Upper lobe of right lung (tissue), 1 donor: ENCODE results near the gene FURIN. TPM values are rescaled to one million over a fixed set of nuclear protein-coding genes. Genes with fewer than 3 reads are reported as not detected.
"Not testable (repeated sequence)": the region's sequence is repeated elsewhere in the genome, so short reads cannot be mapped to it uniquely, and the experiment has no call there.

Experiments used
- ATAC-seq: fragments of 200-7000 bp; cut with Tn5 transposase; one replicate; pipeline ENCODE4 v1.9.1; 2020; ENCODE audit warnings: mild to moderate bottlenecking, moderate library complexity
- DNase-seq: peaks from one replicate; pipeline ENCODE4 v3.0.0-alpha.2; 2020
- H3K27ac ChIP-seq: fragments of 200-600 bp; one replicate; pipeline ENCODE4 v1.8.0; 2022
- H3K27me3 ChIP-seq: fragments of 200-600 bp; one replicate; pipeline ENCODE4 v1.8.0; 2022; ENCODE audit warnings: mild to moderate bottlenecking
- H3K36me3 ChIP-seq: fragments of 200-600 bp; one replicate; pipeline ENCODE4 v1.8.0; 2022
- H3K4me1 ChIP-seq: fragments of 200-600 bp; one replicate; pipeline ENCODE4 v1.8.0; 2022
- H3K4me3 ChIP-seq: fragments of 200-600 bp; one replicate; pipeline ENCODE4 v1.8.0; 2022; ENCODE audit warnings: mild to moderate bottlenecking
- H3K9me3 ChIP-seq: fragments of 200-600 bp; one replicate; pipeline ENCODE4 v1.8.0; 2022
- CTCF ChIP-seq: fragments of 200-600 bp; IDR thresholded peaks from one replicate; pipeline ENCODE4 v1.8.0; 2022; ENCODE audit warnings: antibody characterized with exemption
- intact Hi-C: fragments of 100-400 bp; cut with DNase I; formaldehyde crosslinking; loops from one replicate; pipeline ENCODE4 v1.11.0; 2022
- total RNA-seq: library from RNA; stranded (reverse); fragmentation: NEBNext Ultra II Directional; extraction: Animal tissue kit (Norgen Biotek cat#: 25700); gene quantifications from one replicate; pipeline ENCODE4 v1.2.1, GENCODE V29; 2021
- donor health status: DM: no; HTN: yes; CAD: no; lungs with severe emphysema.

The FURIN gene
- total RNA-seq, 1 donor from 2014 or later, result 104 TPM

GRCh38 chr15:90872486-90873184, 4.2 kb downstream of the FURIN start:
- no peaks in the 10 kb centered on the region for H3K9me3 ChIP-seq
- peaks cover 53% of the 10 kb centered on the region for H3K4me1 ChIP-seq
- H3K27me3 ChIP-seq, result no peaks in the 10 kb centered on the region
- intact Hi-C loops, result loop anchor here (10.0 kb wide), 1 partner anchor 158 kb away; the partner anchor contains the start of gene BLM
- ATAC-seq, result peak; percentile 0
- no peak for TF ChIP-seq CTCF
- H3K4me3 ChIP-seq, result peak overlapping the region; percentile 85
- peak overlapping the region; percentile 96 for H3K27ac ChIP-seq
- H3K36me3 ChIP-seq, result peaks cover 22% of the 10 kb centered on the region
- DNase-seq, result no peak

GRCh38 chr15:90873488-90873997, 5.2 kb downstream of the FURIN start:
- intact Hi-C loops, result loop anchor here (10.0 kb wide), 1 partner anchor 159 kb away; the partner anchor contains the start of gene BLM
- H3K36me3 ChIP-seq, result peaks cover 31% of the 10 kb centered on the region
- peak overlapping the region; percentile 85 for H3K4me3 ChIP-seq
- no peaks in the 10 kb centered on the region for H3K9me3 ChIP-seq
- DNase-seq (no peak), ATAC-seq (no peak)
- no peaks in the 10 kb centered on the region for H3K27me3 ChIP-seq
- peak overlapping the region; percentile 45 for H3K27ac ChIP-seq
- no peak for TF ChIP-seq CTCF
- H3K4me1 ChIP-seq, result peaks cover 48% of the 10 kb centered on the region

GRCh38 chr15:90873998-90874605, 5.7 kb downstream of the FURIN start:
- Histone ChIP-seq H3K36me3 (peaks cover 37% of the 10 kb centered on the region), H3K27me3 (no peaks in the 10 kb centered on the region), H3K4me3 (peak overlapping the region; percentile 85), H3K27ac (peak overlapping the region; percentile 45), H3K4me1 (peaks cover 42% of the 10 kb centered on the region), H3K9me3 (no peaks in the 10 kb centered on the region)
- no peak for TF ChIP-seq CTCF
- peak; percentile 52 for ATAC-seq
- intact Hi-C loops, result loop anchor here (10.0 kb wide), 1 partner anchor 159 kb away; the partner anchor contains the start of gene BLM
- DNase-seq, result peak; percentile 92

GRCh38 chr15:90874986-90875385, 6.6 kb downstream of the FURIN start:
- ATAC-seq, H3K27me3 ChIP-seq, DNase-seq, H3K27ac ChIP-seq, H3K4me3 ChIP-seq, H3K9me3 ChIP-seq: not testable (repeated sequence)
- intact Hi-C loops, result loop anchor here (10.0 kb wide), 1 partner anchor 160 kb away; the partner anchor contains the start of gene BLM
- Histone ChIP-seq H3K4me1 (peaks cover 34% of the 10 kb centered on the region), H3K36me3 (peaks cover 46% of the 10 kb centered on the region)

GRCh38 chr15:90875549-90875981, 7.2 kb downstream of the FURIN start:
- Histone ChIP-seq H3K9me3 (no peaks in the 10 kb centered on the region), H3K4me1 (peaks cover 28% of the 10 kb centered on the region), H3K36me3 (peaks cover 51% of the 10 kb centered on the region), H3K27me3 (no peaks in the 10 kb centered on the region), H3K4me3 (no peak overlapping the region), H3K27ac (no peak overlapping the region)
- ATAC-seq (no peak), DNase-seq (no peak)
- intact Hi-C loops, result loop anchor here (10.0 kb wide), 1 partner anchor 161 kb away; the partner anchor contains the start of gene BLM
- TF ChIP-seq CTCF, result no peak

- DNase-seq (no peak), ATAC-seq (no peak)
- H3K36me3 ChIP-seq, result peaks cover 56% of the 10 kb centered on the region
- no peak overlapping the region for H3K27ac ChIP-seq
- no peaks in the 10 kb centered on the region for H3K27me3 ChIP-seq
- no peak overlapping the region for H3K4me3 ChIP-seq
- H3K4me1 ChIP-seq, result peaks cover 26% of the 10 kb centered on the region
- H3K9me3 ChIP-seq, result no peaks in the 10 kb centered on the region
- no peak for TF ChIP-seq CTCF
- intact Hi-C loops, result loop anchor here (10.0 kb wide), 1 partner anchor 161 kb away; the partner anchor contains the start of gene BLM
These were observed 7.7 kb downstream of the FURIN start for GRCh38 chr15:90876046-90876445.
